ENCODE results near the gene RPS6KA2.

RPS6KA2 gene

GRCh38 chr6:166627033-166627874, at the start of gene RPS6KA2:
TSS of gene RPS6KA2 (minus strand) at chr6:166627251. CDS start at chr6:166627019, 232 bp downstream.
- peak; percentile 98 for DNase-seq

DNA sequence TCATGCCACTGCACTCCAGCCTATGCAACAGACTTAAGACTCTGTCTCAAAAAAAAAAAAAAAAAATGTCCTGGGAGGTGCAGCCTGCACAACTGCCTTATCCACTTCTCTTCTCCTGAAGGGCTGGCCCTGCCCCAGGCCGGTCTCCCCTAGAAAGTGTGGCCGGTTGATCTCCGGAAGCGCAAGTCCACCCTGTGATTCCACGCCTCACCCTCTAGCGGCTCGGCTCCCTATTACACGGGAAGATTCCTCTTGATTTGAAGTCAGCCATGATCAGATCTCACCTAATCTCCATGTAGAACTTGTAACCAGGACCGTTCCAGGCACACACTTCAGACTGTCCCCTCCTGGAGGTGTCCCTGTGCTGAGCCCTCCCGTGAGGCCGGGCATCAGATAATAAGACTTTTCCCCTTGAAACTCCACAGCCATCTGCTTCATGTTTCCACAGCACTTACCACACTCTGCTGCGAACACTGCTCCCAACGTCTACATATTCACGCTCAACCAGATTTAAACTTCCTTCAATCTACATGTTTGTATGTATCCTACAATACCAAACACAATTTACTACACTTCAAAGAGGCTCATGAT, 49.3 kb upstream of the RPS6KA2 start:
- DNase-seq, result no peak

GRCh38 chr6:166675736-166676135, 48.7 kb upstream of the RPS6KA2 start:
- no peak for DNase-seq

DNA sequence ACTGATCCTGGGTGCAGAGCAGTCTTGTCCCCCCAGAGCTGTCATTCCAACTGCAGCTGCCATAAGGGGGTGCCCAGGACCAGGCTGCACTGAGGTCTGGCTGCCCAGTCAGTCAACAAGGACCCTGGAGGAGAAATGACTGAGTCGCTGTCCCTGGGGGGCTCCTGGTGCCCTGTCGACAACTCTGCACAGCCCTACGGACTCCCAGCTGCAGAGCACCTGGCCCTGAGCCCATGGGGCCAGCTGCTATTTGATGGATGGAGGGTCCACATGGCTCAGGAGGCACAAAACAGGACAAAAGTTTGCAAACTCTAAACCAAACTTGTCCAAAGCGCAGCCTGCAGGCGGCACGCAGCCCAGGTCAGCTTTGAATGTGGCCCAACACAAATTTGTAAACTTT, 46.3 kb upstream of the RPS6KA2 start:
- no peak for DNase-seq

DNA sequence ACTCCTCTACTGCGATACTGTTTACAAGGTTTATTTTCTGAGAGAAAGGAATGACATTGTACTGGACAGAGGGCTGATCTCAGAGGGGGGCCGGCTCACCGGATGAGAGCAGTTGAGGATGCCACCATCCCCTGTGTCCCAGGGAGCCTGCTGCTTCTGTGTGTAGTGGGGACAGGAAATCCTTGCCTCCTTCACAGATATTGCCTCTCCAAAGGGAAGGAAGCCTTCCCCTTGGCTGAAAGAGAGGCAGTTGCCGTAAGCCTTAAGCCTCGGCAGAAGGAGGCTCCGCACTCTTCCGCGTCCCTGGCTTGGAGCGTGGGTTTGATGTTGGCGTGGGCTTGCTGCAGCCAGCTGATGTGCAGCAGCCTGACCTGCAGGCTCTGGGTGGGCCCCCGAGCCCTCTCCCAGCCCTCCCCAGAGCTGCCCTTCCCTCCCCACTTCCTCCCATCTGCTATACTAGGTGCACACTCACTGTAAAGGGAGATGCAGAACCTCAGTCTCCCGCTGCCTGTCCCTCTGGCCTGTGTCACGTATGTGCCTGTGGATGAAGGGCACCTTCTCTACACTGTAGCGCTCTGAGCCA, 45.7 kb upstream of the RPS6KA2 start:
- no peak for DNase-seq

- DNase-seq, result no peak
Observed at GRCh38 chr6:166672146-166672545, 45.1 kb upstream of the RPS6KA2 start.

GRCh38 chr6:166671434-166672081, 44.5 kb upstream of the RPS6KA2 start:
- DNase-seq, result no peak

DNA sequence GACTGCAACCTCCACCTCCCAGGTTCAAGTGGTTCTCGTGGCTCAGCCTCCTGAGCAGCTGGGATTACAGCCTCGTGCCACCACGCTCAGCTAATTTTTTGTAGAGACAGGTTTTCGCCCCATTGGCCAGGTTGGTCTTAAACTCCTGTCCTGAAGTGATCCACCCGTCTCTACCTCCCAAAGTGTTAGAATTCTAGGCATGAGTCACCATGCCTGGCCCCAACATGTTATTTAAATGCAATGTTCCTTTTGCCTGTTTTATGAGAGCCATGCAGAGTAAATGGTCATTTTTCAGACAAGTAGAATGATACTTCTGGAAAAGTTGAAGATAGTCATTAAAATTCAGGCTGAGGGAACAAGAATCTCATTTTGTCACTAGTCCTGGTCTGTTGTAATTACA, 43.8 kb upstream of the RPS6KA2 start:
- no peak for DNase-seq

DNA sequence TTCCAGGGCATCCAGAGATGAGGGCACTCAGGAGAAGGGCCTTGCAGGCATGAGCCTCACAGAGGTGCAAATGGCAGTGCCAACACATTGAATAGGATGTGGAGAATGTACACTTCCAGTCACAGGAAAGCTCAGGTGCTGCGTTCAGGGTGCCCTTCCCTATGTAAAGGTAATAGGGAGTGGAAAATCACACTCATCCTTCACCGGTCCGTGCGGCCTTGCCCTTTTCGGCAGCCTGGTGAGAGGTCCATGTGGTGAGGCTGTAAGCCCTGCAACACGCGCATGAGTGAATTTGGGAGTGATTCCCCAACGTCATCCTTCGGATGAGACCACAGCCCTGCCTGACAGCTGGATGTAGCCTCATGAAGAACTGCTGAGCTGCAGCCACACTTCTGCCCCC, 43.0 kb upstream of the RPS6KA2 start:
- no peak for DNase-seq

DNA sequence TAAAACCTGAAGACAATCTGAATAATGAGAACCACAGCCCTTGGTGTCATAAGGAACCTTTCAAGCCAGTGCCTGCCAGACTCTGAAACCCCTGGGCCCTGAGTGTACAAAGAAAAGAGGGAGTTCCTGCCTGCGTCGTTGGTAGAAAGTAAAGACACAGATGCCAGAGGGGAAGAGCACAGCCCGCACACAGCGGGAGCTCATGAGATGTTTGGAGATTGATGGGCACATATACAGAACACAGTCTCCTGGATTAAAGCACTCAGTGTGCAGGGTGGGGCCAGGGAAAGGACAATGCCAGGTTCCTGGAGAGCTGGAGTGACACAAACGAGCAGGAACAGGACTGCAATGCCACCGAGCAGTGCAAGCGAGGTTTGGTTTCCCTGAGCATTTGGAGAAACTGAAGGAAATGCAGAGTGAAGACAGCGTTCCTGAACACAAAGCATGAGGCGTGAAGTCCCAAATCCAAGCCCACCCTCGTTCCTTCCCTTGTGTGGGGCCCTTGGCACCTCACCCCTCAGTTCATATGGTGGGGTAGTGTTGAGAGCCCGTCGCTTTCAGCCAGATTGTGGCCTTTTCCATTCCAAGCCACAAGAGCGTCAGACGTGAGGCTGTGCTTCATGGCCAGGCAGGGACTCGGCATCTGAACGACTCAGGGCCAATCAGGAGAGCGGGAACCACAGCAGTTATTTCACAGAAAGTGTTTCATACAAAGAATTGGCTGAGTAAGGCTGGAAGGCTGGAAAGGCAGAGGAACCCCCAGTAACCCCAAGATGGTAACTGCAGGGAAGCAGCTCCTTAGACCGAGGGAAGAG, 41.0 kb upstream of the RPS6KA2 start:
- DNase-seq, result no peak

DNA sequence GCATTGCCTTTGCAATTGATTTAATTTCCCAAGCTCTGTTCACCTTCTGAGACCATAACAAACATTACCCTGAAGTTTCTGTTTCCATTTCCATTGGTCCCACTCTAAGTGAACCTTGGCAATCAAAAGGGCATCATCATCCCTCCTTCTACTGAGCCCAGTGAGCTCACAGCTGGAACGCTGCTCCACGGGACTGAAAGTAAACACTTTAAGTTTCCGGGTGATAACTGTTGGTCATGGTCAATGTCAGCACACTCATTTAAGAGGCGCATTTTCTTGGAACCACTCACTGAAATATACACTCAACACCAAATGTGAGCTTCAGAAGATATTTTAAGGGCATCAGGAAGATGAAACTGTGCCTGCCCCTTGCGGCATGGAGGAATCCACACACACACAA, 37.1 kb upstream of the RPS6KA2 start:
- DNase-seq, result no peak

DNA sequence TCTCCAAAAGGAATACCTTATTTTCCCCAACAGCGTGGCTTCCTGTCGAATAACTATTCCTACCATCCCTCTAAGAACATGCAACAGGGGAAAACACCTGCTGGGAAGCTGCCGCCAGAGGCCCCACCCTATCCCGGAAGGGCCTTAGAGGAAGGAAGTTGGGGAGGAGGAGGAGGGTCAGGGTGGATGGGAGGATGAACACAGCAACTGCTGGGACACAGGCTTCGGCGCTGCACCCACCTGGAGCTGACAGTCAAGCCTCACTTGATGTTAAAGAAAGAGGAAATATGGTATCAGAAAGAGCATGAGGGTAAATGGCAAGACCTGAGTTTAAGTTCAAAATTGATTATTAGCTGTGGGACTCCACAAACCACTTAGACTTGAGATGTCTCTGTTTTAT, 36.5 kb upstream of the RPS6KA2 start:
- no peak for DNase-seq

DNA sequence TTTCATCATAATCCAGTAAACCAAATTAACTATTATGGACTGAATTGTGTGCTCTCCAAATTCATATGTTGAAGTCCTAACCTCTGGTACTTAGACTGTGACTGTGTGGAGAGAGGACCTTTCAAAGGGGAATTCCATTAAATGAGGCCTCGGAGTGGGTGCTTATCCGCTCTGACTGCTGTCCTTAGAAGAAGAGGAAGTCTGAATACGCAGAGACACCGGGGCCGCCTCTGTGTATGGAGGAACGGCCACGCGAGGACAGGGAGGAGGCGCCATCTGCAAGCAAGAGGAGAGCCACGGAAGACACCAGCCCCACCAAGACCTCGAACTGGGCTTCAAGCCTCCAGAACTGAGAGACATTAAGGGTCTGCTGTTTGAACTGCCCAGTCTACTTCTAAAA, 35.6 kb upstream of the RPS6KA2 start:
- no peak for DNase-seq

DNA sequence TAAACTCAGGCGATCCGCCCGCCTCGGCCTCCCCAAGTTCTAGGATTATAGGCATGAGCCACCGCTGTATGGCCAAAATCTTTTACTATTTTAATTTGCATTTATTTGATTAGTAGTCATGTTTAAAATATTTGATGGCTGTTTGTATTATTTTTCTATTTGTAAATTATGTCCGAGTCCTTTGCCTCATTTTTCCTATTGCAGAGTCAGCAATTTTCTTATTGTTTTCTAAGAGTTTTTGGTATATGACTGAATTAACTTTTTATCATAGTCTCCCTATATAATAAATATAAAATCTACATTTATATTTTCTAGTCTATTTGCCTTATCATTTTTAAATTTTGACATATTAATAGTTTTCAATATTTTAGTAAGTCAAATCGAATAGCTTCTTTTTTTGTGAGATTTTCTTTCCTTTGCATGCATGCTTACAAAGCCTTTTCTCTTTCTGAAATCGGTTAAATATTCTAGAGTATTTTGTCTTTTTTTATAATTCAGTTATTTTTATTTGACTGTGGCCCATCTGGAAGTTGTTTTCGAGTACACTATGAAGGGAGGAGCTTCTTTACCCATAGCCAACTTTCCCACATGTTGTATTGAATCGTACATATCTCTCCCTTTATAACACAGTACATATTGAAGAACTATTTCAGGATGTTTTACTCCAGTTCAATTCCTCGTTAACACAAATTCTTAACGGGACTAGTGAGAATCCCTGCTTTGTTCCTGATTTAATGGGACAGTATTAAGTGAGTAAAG, 34.5 kb upstream of the RPS6KA2 start:
- no peak for DNase-seq

GRCh38 chr6:166660157-166660688, 33.2 kb upstream of the RPS6KA2 start:
- DNase-seq, result no peak

DNA sequence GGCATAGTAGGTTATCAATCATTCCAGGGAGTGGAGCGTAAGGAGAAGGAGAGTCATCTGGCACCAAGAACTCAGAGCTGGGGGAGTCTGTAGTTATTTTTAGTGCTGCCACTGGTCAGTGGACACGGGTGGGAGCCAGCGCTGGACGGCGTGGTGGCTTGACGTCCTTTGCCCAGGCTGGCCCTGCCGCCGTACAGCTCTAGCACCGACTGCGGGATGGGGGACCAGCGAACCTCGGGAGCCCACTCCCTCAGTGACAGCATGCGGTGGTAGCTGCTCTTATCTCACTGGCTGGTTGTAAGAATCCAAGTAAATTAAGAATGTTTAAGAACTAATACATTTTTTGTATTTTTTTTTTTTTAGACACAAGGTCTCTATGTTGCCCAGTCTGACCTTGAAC, 32.5 kb upstream of the RPS6KA2 start:
- DNase-seq, result no peak

DNA sequence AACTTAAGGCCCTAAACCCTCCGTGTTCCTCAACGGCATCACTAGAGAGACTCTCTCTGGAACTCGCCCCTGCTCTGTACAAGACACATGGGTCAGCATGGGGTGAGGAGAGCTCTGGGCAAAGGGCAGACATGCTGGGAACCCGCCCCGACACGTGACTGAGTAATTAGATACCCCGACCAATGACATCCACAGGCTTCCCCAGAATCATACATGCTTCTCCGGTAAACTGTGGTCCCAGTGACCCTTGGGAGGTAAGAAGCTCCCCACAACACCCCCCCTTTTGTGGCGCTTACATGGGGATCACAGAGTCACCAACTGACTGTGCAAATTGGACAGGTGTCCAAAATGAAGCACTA, 31.7 kb upstream of the RPS6KA2 start:
- no peak for DNase-seq

GRCh38 chr6:166658115-166658791, 31.2 kb upstream of the RPS6KA2 start:
- no peak for DNase-seq

GRCh38 chr6:166657531-166657930, 30.5 kb upstream of the RPS6KA2 start:
- no peak for DNase-seq

DNA sequence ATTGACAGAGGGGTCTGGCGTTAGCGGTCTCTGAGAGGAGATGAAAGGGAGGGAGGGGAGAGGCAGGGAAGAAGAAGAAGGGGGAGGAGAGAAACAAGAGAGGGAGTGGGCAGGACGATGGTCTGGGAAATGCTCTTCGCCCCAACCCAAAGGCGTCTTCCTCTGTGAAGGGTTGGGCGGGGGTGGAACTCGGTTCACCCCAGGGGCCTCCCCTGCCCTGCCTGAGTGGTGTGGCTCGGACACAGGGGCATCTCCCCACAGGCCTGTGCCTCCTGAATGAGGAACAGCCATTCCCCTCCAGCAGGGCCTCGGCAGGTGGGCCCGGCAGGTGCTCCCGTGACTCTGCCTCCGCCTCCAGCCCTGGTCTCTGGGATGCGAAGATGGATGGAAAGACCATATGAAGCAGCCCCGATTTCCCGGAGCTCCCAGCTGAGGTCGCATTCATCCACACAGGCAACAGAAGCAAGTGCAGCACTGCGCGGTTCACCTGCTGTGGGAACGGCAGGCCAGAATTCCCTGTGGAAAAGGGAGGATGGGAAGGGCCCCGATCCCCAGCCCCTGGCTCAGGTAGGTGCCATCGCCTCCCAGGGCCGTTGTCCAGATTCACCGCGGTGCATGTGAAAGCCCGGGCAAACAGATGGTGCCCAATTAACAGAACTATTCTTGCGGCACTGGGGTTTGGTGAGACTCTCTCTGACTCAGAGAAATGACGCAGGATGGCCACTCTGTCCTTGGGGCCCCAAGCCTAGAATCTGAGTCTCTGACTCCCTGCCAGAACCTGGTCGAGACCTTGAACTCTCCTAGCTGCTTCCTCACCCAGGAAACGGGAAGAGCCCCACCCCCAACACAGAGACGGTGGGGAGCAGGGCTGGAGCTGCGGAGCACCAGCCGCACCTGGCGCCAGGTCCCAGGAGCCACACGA, 29.4 kb upstream of the RPS6KA2 start:
- DNase-seq, result no peak
